Upper lobe of left lung (tissue), 6 donors: Measurements from ENCODE around the gene RELL1. TPM values are rescaled to one million over a fixed set of nuclear protein-coding genes. Genes with fewer than 3 reads are reported as not detected.
A peak's percentile ranks its signal among the peaks of the same experiment; 100 is the strongest.

Source experiments
- ATAC-seq, 2 donors: fragments of 200-7000 bp; cut with Tn5 transposase; one replicate each; pipeline ENCODE4 v1.9.1; 2022; ENCODE audit warnings: mild to moderate bottlenecking in 2 of 2, moderate library complexity in 2 of 2; ENCODE audit not compliant: low FRiP score in 2 of 2
- DNase-seq, 2 donors: peaks; one replicate each; pipeline ENCODE4 v3.0.0-alpha.2; 2019 to 2020
- H3K27ac ChIP-seq, 4 donors: fragments of 200-600 bp; sonication (generic); one replicate each; pipeline ENCODE4 v1.5.1; 2016 to 2019
- H3K27me3 ChIP-seq, 4 donors: fragments of 200-600 bp; sonication (generic); one replicate each; pipeline ENCODE4 v1.5.1; 2017 to 2019
- H3K36me3 ChIP-seq, 4 donors: fragments of 200-600 bp; sonication (generic); one replicate each; pipeline ENCODE4 v1.5.1; 2016 to 2019
- H3K4me1 ChIP-seq, 4 donors: fragments of 200-600 bp; sonication (generic); one replicate each; pipeline ENCODE4 v1.5.1; 2018 to 2019
- H3K4me3 ChIP-seq, 4 donors: fragments of 200-600 bp; sonication (generic); one replicate each; pipeline ENCODE4 v1.5.1; 2017 to 2019; ENCODE audit warnings: mild to moderate bottlenecking in 2 of 4, moderate library complexity in 1 of 4
- H3K9me3 ChIP-seq, 4 donors: fragments of 200-600 bp; sonication (generic); one replicate each; pipeline ENCODE4 v1.5.1; 2018 to 2019
- EP300 ChIP-seq, 4 donors: sonication (generic); formaldehyde crosslinking; IDR thresholded peaks; one replicate each; pipeline ENCODE4 v1.5.1; 2017; ENCODE audit warnings: antibody characterized with exemption in 4 of 4, control low read depth in 2 of 4
- POLR2A ChIP-seq, 4 donors: fragments of 450-650 bp; IDR thresholded peaks; one replicate each; pipeline ENCODE4 v1.5.1; 2016 to 2017; ENCODE audit warnings: antibody characterized with exemption in 4 of 4, mild to moderate bottlenecking in 2 of 4
- POLR2AphosphoS5 ChIP-seq, 2 donors: sonication (generic); formaldehyde crosslinking; IDR thresholded peaks; one replicate each; pipeline ENCODE4 v1.5.1; 2017; ENCODE audit warnings: antibody characterized with exemption in 2 of 2
- WGBS, 2 donors: methylation state at CpG; one replicate each; pipeline ENCODE4 v1.1.5; 2017 to 2018; 5-methylcytosine and 5-hydroxymethylcytosine counted together
- total RNA-seq, 6 donors: library from RNA; depleted of rRNA in 4 of 6; stranded (reverse); fragments of >200 nt in 4 of 6; gene quantifications; one replicate each; pipeline versions ENCODE4 v1.1.0 to v1.2.1, GENCODE V29; 2016 to 2021
- TF ChIP-seq, protein P1 (sequence below), 6 experiments: fragments of 450-650 bp in 4 of 6; fragments of 200-600 bp in 2 of 6; sonication (generic) in 2 of 6; IDR thresholded peaks; one replicate each; pipeline ENCODE4 v1.5.1; 2016 to 2019; ENCODE audit warnings: antibody characterized with exemption in 6 of 6
- donor health status: DM: no; HTN: no; CAD: no; lungs with moderate emphysema.
- donor health status: DM: no; HTN: yes; CAD: no; lungs with severe emphysema.

The RELL1 gene
- total RNA-seq, 6 donors from 2014 or later = 21.2 to 58.8 (median 40.7) TPM

- DNase-seq (no peak), ATAC-seq (no peak)
- TF ChIP-seq, protein P1, sequence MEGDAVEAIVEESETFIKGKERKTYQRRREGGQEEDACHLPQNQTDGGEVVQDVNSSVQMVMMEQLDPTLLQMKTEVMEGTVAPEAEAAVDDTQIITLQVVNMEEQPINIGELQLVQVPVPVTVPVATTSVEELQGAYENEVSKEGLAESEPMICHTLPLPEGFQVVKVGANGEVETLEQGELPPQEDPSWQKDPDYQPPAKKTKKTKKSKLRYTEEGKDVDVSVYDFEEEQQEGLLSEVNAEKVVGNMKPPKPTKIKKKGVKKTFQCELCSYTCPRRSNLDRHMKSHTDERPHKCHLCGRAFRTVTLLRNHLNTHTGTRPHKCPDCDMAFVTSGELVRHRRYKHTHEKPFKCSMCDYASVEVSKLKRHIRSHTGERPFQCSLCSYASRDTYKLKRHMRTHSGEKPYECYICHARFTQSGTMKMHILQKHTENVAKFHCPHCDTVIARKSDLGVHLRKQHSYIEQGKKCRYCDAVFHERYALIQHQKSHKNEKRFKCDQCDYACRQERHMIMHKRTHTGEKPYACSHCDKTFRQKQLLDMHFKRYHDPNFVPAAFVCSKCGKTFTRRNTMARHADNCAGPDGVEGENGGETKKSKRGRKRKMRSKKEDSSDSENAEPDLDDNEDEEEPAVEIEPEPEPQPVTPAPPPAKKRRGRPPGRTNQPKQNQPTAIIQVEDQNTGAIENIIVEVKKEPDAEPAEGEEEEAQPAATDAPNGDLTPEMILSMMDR (IDR thresholded peaks at IDR 0.05) = no peak
- TF ChIP-seq POLR2A (IDR thresholded peaks at IDR 0.05) (no peak), EP300 (IDR thresholded peaks at IDR 0.05) (no peak), POLR2AphosphoS5 (IDR thresholded peaks at IDR 0.05) (no peak)
- Histone ChIP-seq H3K27me3 (no peaks in the 10 kb centered on the region), H3K27ac (no peak overlapping the region), H3K36me3 (peaks cover 0 to 55% (median 28%) of the 10 kb centered on the region in 4 donors), H3K4me1 (no peaks in the 10 kb centered on the region), H3K4me3 (no peak overlapping the region), H3K9me3 (no peaks in the 10 kb centered on the region)
- 87 to 94% methylated on average over 4 of the region's 4 CpGs for WGBS, 2 donors
Observed at GRCh38 chr4:37634180-37634579, 52.0 kb downstream of the RELL1 start.

GRCh38 chr4:37632836-37633235 is 53.3 kb downstream of the RELL1 start:
- no peak overlapping the region for H3K4me3 ChIP-seq
- ATAC-seq (no peak), DNase-seq (no peak)
- no peaks in the 10 kb centered on the region for H3K9me3 ChIP-seq
- TF ChIP-seq EP300 (IDR thresholded peaks at IDR 0.05) = no peak
- TF ChIP-seq, protein P1 (IDR thresholded peaks at IDR 0.05) = no peak
- H3K27ac ChIP-seq = no peak overlapping the region
- WGBS, 2 donors = 93% methylated on average over 3 of the region's 3 CpGs
- H3K27me3 ChIP-seq = no peaks in the 10 kb centered on the region
- H3K4me1 ChIP-seq = peaks cover 0 to 3% (median 0%) of the 10 kb centered on the region in 4 donors
- H3K36me3 ChIP-seq = peaks cover 0 to 56% (median 28%) of the 10 kb centered on the region in 4 donors

DNA sequence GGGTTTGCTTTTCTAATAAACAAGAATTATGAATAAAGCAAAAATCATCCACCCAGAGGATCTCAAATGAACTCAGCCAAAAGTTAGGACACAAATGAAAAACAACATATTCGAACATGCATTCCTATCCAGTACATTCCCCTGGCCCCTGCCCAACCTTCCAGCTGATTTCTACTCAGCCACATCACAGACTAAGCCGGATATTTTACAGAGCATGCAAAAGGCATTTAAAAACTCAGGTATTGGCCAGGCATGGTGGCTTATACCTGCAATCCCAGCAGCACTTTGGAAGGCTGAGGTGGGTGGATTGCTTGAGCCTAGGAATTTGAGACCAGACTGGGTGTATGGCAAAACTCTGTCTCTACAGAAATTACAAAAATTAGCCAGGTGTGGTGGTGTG is 54.6 kb downstream of the RELL1 start:
- Histone ChIP-seq H3K27ac (peak overlapping the region in 1 of 4 donors; percentile 36), H3K4me3 (no peak overlapping the region), H3K4me1 (peaks cover 0 to 3% (median 0%) of the 10 kb centered on the region in 4 donors), H3K27me3 (no peaks in the 10 kb centered on the region), H3K36me3 (peaks cover 0 to 46% (median 27%) of the 10 kb centered on the region in 4 donors), H3K9me3 (no peaks in the 10 kb centered on the region)
- TF ChIP-seq EP300 (IDR thresholded peaks at IDR 0.05) (no peak), POLR2A (IDR thresholded peaks at IDR 0.05) (no peak), POLR2AphosphoS5 (IDR thresholded peaks at IDR 0.05) (no peak)
- TF ChIP-seq, protein P1 (IDR thresholded peaks at IDR 0.05) = no peak
- no peak for ATAC-seq
- DNase-seq = peak in 1 of 2 donors; percentile 22
- 74 to 85% methylated on average over 2 of the region's 2 CpGs for WGBS, 2 donors

DNA sequence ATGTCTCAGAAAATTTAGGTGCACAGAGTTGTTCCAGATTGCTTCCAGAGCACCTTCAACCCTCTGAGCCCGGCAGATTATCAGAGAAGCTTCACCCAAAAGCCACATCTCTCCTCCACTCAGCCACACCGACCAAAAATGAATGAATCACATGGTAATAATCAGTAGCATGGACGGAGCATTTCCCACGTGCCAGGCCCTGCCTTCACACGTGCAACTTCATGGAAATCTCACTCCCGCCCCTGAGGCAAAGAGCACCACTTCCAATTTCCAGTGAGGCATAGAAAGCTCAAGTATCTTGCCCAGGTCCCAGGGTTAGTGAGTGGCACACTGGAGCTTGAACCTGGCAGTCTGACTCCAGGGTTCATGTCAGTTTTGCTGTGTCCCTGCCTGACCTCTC is 56.5 kb downstream of the RELL1 start:
- Histone ChIP-seq H3K36me3 (peaks cover 0 to 37% (median 23%) of the 10 kb centered on the region in 4 donors), H3K9me3 (no peaks in the 10 kb centered on the region), H3K4me1 (peaks cover 0 to 3% (median 0%) of the 10 kb centered on the region in 4 donors), H3K27ac (no peak overlapping the region), H3K4me3 (no peak overlapping the region), H3K27me3 (no peaks in the 10 kb centered on the region)
- DNase-seq (no peak), ATAC-seq (no peak)
- WGBS, 2 donors = 95 to 98% methylated on average over 6 of the region's 6 CpGs
- TF ChIP-seq, protein P1 (IDR thresholded peaks at IDR 0.05) = no peak
- TF ChIP-seq EP300 (IDR thresholded peaks at IDR 0.05) (no peak), POLR2A (IDR thresholded peaks at IDR 0.05) (no peak), POLR2AphosphoS5 (IDR thresholded peaks at IDR 0.05) (no peak)

DNA sequence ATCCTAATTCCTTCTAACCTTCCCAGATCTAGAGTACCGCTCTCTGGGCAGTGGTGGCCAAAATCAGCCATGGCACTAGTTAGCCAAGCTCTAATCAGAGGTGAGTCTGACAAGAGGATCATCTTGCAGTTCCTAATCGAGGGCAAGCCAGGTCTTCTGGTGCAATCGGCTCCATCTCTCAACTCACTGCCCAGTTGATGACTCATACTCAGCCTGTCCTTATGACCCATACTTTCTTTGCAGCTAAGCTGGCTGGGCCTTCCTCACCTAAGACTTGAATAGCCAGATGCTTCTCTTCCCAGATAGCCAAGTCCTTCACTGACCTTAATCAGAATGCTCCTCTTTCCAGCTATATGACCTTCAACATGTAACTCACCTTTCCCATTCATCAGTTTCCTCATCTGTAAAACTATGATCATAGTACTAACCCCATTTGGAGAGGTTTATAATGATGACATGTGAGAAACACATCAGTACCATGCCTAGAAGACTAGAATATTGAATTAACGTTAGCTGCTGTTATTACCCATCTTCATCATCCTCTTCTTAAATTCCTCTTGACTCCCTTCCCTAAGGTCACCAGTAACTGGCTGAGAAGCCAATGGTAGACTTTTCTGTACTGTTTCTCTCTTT is 57.1 kb downstream of the RELL1 start:
- TF ChIP-seq EP300 (IDR thresholded peaks at IDR 0.05) = no peak
- TF ChIP-seq POLR2AphosphoS5 (IDR thresholded peaks at IDR 0.05) = no peak
- no peak for TF ChIP-seq POLR2A (IDR thresholded peaks at IDR 0.05)
- TF ChIP-seq, protein P1 (IDR thresholded peaks at IDR 0.05) = no peak
- no peak overlapping the region for H3K4me3 ChIP-seq
- no peaks in the 10 kb centered on the region for H3K27me3 ChIP-seq
- H3K27ac ChIP-seq = no peak overlapping the region
- ATAC-seq (peak; percentile 26 to 87), DNase-seq (peak in 1 of 2 donors; percentile 38)
- 78 to 81% methylated on average over 4 of the region's 4 CpGs for WGBS, 2 donors
- H3K4me1 ChIP-seq = peaks cover 0 to 3% (median 0%) of the 10 kb centered on the region in 4 donors
- H3K36me3 ChIP-seq = peaks cover 0 to 31% (median 16%) of the 10 kb centered on the region in 4 donors
- H3K9me3 ChIP-seq = no peaks in the 10 kb centered on the region
